GM19372 (cell line): ENCODE measurements around the gene RBMY1A1.
"Not testable (repeated sequence)": the region's sequence is repeated elsewhere in the genome, so short reads cannot be mapped to it uniquely, and the experiment has no call there.

Experiments used
- ATAC-seq: cut with Tn5 transposase; IDR thresholded peaks from one replicate; pipeline ENCODE4 v1.9.1; 2021; ENCODE audit warnings: mild to moderate bottlenecking, low read depth, moderate library complexity; ENCODE audit not compliant: unreplicated experiment

Gene RBMY1A1

DNA sequence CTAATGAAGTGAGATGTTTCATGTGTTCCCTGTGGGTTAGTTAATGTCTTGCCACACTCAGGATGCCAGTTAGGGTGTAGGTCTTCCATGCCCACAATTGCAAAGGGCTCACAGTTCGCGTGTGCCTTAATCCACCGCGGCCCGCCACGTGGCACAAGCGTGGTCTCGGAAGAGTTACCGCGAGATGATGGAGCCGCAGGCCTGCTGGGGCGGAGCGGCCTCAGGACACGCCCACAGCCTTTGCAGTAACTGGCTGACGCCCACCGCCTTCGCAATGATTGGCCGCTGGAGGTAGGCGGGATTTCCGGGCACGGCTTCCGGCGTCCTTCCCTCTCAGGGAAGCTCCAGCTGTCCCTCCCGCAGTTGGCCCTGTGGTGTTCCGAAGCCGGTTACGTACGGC is at the start of gene RBMY1A1:
TSS of gene RBMY1A1 (plus strand) at position 301 of the 400 bp plus-strand sequence. CDS start 2,013 bp downstream, outside the sequence.
- not testable (repeated sequence) for ATAC-seq

DNA sequence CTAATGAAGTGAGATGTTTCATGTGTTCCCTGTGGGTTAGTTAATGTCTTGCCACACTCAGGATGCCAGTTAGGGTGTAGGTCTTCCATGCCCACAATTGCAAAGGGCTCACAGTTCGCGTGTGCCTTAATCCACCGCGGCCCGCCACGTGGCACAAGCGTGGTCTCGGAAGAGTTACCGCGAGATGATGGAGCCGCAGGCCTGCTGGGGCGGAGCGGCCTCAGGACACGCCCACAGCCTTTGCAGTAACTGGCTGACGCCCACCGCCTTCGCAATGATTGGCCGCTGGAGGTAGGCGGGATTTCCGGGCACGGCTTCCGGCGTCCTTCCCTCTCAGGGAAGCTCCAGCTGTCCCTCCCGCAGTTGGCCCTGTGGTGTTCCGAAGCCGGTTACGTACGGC is 23.6 kb upstream of the RBMY1A1 start, which contains the start of gene RBMY1B:
TSS of gene RBMY1B (plus strand) at position 301 of the 400 bp plus-strand sequence. CDS start 2,013 bp downstream, outside the sequence.
- ATAC-seq = not testable (repeated sequence)

DNA sequence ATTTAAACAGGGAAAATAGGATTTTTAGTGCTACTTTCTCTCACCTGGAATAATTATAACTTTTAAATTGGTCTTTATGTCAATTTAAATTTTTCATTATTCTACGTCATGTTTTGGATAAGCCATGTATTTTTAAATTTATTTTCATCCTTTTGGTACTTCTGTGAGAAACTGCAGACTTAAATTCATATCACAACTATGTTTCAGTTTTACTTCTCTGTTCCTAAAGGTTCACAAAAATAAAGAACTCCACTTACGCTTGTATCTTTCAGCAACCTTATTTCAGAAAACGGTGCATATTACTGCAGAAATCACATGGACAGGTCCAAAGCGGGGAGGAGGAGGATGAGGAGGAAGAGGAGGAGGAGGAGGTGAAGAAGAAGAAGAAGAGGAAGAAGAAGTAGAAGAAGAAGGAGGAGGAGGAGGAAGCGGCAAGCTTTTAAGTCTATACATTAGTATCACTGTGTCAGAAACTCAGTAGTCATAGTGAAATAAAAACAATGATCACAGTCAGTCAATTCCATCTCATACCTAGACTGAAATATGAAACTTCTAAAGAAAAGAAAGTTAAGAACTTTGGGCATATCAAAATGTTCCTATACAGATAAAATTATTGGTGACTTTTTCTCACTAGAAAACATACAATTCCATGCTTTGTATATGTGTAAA is 24.8 kb downstream of the RBMY1A1 start:
- ATAC-seq = peak; percentile 93

DNA sequence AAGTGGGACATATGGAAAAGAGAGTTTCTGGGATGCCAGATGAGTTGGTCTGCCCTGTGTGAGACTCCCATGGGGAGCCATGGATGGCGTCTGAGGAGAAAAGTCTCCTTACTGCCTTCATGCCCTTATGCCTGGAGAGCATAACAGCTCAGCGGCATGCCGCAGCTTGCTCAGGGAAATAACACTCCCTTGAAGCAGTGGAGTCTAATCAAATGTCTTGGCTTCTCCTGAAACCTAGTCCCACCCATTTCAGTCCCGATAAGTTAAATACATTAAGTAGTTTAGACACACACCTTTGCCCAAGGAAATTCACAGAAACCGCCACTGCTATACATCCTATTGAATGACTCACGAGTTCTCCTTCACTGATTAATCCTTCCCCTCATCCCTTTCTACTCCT is 50.8 kb downstream of the RBMY1A1 start:
- no peak for ATAC-seq

DNA sequence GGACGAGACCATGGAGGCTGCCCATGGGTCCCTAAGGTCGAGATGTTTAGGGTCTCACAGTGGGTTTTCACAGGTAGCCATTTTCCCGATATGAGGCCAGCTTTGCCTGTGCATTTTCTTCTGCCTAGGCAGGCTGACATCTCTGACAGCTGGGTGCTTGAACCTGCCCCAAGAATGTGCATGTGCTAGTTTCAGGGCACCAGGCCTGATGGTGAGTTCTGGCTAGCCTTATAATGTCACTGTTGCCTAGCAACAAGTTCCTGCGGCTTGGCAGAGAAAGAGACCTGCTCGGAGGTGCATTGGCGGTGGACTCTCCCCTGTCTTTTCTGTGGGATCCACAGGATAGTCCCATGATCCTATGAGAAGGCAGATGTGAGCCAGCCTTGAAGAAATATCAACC is 51.8 kb downstream of the RBMY1A1 start:
- not testable (repeated sequence) for ATAC-seq

DNA sequence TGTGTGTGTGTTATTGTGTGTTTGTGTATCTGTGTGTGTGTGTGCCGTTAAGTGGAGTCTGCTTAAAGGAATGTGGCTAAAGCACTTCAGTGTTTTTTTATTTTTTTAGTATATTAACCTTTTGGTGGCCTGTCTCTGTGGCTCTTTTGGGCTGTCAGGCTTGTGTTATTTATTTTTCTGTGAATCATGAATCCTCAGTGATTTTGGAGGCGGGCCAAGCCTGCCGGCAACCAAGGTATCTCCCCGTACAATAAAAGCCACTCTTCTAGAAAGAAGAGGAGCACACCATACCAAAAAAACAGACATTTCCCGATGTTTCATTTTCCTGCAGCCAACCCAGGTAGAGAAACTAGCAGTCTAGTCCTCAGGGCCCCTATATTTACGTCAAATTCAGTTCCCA is 57.4 kb downstream of the RBMY1A1 start:
- ATAC-seq = no peak

DNA sequence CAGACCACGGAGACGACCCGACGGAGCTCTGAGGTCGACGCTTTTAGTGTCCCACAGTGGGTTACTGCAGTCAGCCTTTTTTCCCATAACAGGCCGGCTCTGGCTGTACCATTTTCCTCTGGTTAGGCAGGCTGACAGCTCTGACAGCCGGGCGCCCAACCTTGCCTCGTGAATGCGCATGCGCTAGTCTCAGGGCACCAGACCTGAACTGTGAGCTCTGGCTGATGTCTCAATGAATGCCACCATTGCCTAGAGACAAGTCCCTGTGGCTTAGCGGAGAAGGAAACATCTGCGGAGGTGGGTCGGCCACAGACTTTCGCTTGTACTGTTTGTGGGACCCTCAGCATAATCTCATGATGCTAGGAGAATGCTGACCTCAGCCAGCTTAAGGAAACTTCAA is 61.6 kb downstream of the RBMY1A1 start:
- ATAC-seq = not testable (repeated sequence)
